PC-9 (cell line): ENCODE results near the gene MAGI2.

ENCODE experiments used
- EZH2 ChIP-seq: fragments of 200-600 bp; sonication (generic); IDR thresholded peaks from 2 replicates; pipeline ENCODE4 v1.8.0; 2017; ENCODE audit warnings: antibody characterized with exemption, low read depth
- TF ChIP-seq, protein P1 (sequence below): fragments of 200-600 bp; sonication (generic); conservative IDR thresholded peaks from 2 replicates; pipeline ENCODE4 v1.6.1; 2017; ENCODE audit warnings: mixed run types, antibody characterized with exemption, mild to moderate bottlenecking, moderate library complexity

DNA sequence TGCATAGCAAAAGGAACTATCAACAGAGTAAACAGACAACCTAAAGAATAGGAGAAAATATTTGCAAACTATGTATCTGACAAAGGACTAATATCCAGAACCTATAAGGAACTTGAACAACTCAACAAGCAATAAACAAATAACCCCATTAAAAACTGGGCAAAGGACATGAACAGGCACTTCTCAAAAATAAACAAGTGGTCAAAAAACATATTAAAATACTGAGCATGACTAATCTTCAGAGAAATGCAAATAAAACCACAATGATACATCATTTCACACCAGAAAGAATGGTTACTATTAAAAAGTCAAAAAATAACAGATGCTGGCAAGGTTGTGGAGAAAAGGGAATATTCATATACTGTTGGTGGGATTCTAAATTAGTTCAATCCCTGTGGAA, 17.1 kb downstream of the MAGI2 start:
- TF ChIP-seq, protein P1, sequence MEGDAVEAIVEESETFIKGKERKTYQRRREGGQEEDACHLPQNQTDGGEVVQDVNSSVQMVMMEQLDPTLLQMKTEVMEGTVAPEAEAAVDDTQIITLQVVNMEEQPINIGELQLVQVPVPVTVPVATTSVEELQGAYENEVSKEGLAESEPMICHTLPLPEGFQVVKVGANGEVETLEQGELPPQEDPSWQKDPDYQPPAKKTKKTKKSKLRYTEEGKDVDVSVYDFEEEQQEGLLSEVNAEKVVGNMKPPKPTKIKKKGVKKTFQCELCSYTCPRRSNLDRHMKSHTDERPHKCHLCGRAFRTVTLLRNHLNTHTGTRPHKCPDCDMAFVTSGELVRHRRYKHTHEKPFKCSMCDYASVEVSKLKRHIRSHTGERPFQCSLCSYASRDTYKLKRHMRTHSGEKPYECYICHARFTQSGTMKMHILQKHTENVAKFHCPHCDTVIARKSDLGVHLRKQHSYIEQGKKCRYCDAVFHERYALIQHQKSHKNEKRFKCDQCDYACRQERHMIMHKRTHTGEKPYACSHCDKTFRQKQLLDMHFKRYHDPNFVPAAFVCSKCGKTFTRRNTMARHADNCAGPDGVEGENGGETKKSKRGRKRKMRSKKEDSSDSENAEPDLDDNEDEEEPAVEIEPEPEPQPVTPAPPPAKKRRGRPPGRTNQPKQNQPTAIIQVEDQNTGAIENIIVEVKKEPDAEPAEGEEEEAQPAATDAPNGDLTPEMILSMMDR, result no peak
- TF ChIP-seq EZH2, result no peak
